GM23338 (cell line): ENCODE results near the gene HMGXB3. TPM values are rescaled to one million over a fixed set of nuclear protein-coding genes. Genes with fewer than 3 reads are reported as not detected.

Experiments used
- ATAC-seq: fragments of 200-7000 bp; cut with Tn5 transposase; 3 replicates; pipeline ENCODE4 v1.9.1; 2020
- DNase-seq: peaks from one replicate; pipeline ENCODE4 v3.0.0-alpha.2; 2015; ENCODE audit warnings: low spot score
- H2AFZ ChIP-seq: fragments of 200-600 bp; sonication (generic); 2 replicates; pipeline ENCODE4 v1.8.0; 2016; ENCODE audit warnings: antibody characterized with exemption, mild to moderate bottlenecking, moderate library complexity
- H3F3A ChIP-seq: fragments of 200-600 bp; sonication (generic); replicated peaks from 2 replicates; pipeline ENCODE4 v1.8.0; 2017; ENCODE audit warnings: antibody characterized with exemption, mixed run types, low read depth
- H3K27ac ChIP-seq: fragments of 200-600 bp; sonication (generic); 2 replicates; pipeline ENCODE4 v1.6.1; 2016; ENCODE audit warnings: low read depth
- H3K27me3 ChIP-seq: fragments of 200-600 bp; sonication (generic); 2 replicates; pipeline ENCODE4 v1.8.0; 2016; ENCODE audit warnings: mild to moderate bottlenecking, mixed run types, moderate library complexity; ENCODE audit not compliant: insufficient read depth
- H3K36me3 ChIP-seq: fragments of 200-600 bp; sonication (generic); 2 replicates; pipeline ENCODE4 v1.8.0; 2016; ENCODE audit warnings: mild to moderate bottlenecking; ENCODE audit not compliant: insufficient read depth
- H3K4me1 ChIP-seq: fragments of 200-600 bp; sonication (generic); 2 replicates; pipeline ENCODE4 v1.8.0; 2016; ENCODE audit warnings: mild to moderate bottlenecking, moderate library complexity; ENCODE audit not compliant: insufficient read depth
- H3K4me2 ChIP-seq: fragments of 200-600 bp; sonication (generic); 2 replicates; pipeline ENCODE4 v1.7.1; 2017; ENCODE audit warnings: mixed run types
- H3K4me3 ChIP-seq: fragments of 200-600 bp; sonication (generic); 2 replicates; pipeline ENCODE4 v1.6.1; 2016; ENCODE audit warnings: mixed run types
- H3K79me2 ChIP-seq: fragments of 200-600 bp; sonication (generic); replicated peaks from 2 replicates; pipeline ENCODE4 v1.8.0; 2017; ENCODE audit warnings: mild to moderate bottlenecking; ENCODE audit not compliant: insufficient read depth
- H3K9me2 ChIP-seq: fragments of 200-600 bp; sonication (generic); 2 replicates; pipeline ENCODE4 v1.8.0; 2017; ENCODE audit not compliant: insufficient read depth
- H4K20me1 ChIP-seq: fragments of 200-600 bp; sonication (generic); replicated peaks from 2 replicates; pipeline ENCODE4 v1.8.0; 2017; ENCODE audit warnings: mild to moderate bottlenecking; ENCODE audit not compliant: insufficient read depth
- H3K27ac Mint-ChIP-seq: 2 replicates; pipeline ENCODE4 v1.8.0; 2020; ENCODE audit warnings: inconsistent platforms, mild to moderate bottlenecking, moderate library complexity, mixed read lengths
- H3K27me3 Mint-ChIP-seq: 3 replicates; pipeline ENCODE4 v1.8.0; 2022; ENCODE audit warnings: low read depth, mild to moderate bottlenecking, moderate library complexity, mixed read lengths, inconsistent platforms; ENCODE audit not compliant: insufficient read depth, poor library complexity
- H3K36me3 Mint-ChIP-seq: 3 replicates; pipeline ENCODE4 v1.8.0; 2021; ENCODE audit warnings: low read depth, mild to moderate bottlenecking, inconsistent platforms, moderate library complexity, mixed read lengths
- H3K4me1 Mint-ChIP-seq: 3 replicates; pipeline ENCODE4 v1.8.0; 2020; ENCODE audit warnings: mild to moderate bottlenecking, inconsistent platforms, mixed read lengths
- H3K4me3 Mint-ChIP-seq: 3 replicates; pipeline ENCODE4 v1.8.0; 2021; ENCODE audit warnings: moderate library complexity, mild to moderate bottlenecking, inconsistent platforms, mixed read lengths
- H3K9me3 Mint-ChIP-seq: 3 replicates; pipeline ENCODE4 v1.8.0; 2020; ENCODE audit warnings: moderate library complexity, mild to moderate bottlenecking, inconsistent platforms, mixed read lengths
- ETS1 ChIP-seq: IDR thresholded peaks from 2 replicates; pipeline ENCODE4 v1.6.1; 2016; ENCODE audit warnings: antibody characterized with exemption
- NANOG ChIP-seq: IDR thresholded peaks from 2 replicates; pipeline ENCODE4 v1.6.1; 2016; ENCODE audit warnings: antibody characterized with exemption, borderline replicate concordance
- REST ChIP-seq: IDR thresholded peaks from one replicate; pipeline ENCODE4 v1.6.1; 2018; ENCODE audit warnings: antibody characterized with exemption; ENCODE audit not compliant: unreplicated experiment
- ZNF114 ChIP-seq: fragments of 250-450 bp; sonication (Bioruptor Pico); IDR thresholded peaks from 2 replicates; pipeline ENCODE4 v1.5.0; 2020; ENCODE audit warnings: mild to moderate bottlenecking, moderate library complexity
- ZNF462 ChIP-seq: fragments of 250-450 bp; sonication (Bioruptor Pico); IDR thresholded peaks from 2 replicates; pipeline ENCODE4 v1.5.0; 2020; ENCODE audit warnings: mild to moderate bottlenecking, moderate library complexity
- polyA plus RNA-seq: library from polyadenylated mRNA; unstranded; fragments of >200 nt; fragmentation: Nextera tagmentation; extraction: Ambion mirVana; gene quantifications from 2 replicates; pipeline ENCODE4 v1.2.1, GENCODE V29; 2016
- total RNA-seq: library from RNA; depleted of rRNA; stranded (reverse); fragments of >200 nt; shearing (Covaris generic); gene quantifications from 2 replicates; pipeline ENCODE4 v1.2.3, GENCODE V29; 2014

The HMGXB3 gene
- total and polyA plus RNA-seq, 2 experiments from 2014 or later = 9.4 to 37.9 TPM

GRCh38 chr5:149969181-149969930 lies 31.2 kb upstream of the HMGXB3 start:
- no peak for TF ChIP-seq ZNF462 (CRISPR knock-in tag)
- TF ChIP-seq NANOG = no peak
- no peak for TF ChIP-seq ZNF114 (CRISPR knock-in tag)
- TF ChIP-seq ETS1 = no peak
- no peak for TF ChIP-seq REST
- H3K4me3 Mint-ChIP-seq = no peak overlapping the region

More at GRCh38 chr5:149969181-149969930, 31.2 kb upstream of the HMGXB3 start:
- H4K20me1 ChIP-seq = no peaks in the 10 kb centered on the region
- H3K9me2 ChIP-seq = no peaks in the 10 kb centered on the region
- Mint-ChIP-seq H3K4me1 (no peaks in the 10 kb centered on the region), H3K36me3 (no peaks in the 10 kb centered on the region), H3K27me3 (no peaks in the 10 kb centered on the region), H3K27ac (no peak overlapping the region), H3K9me3 (no peaks in the 10 kb centered on the region; the same call in 2 of the 3 replicates)
- no peaks in the 10 kb centered on the region for H3K4me1 ChIP-seq
- no peak overlapping the region for H3K27ac ChIP-seq
- H3K4me3 ChIP-seq = no peak overlapping the region
- no peaks in the 10 kb centered on the region for H3F3A ChIP-seq
- no peaks in the 10 kb centered on the region for H3K27me3 ChIP-seq
- DNase-seq (no peak), ATAC-seq (no peak)
- no peaks in the 10 kb centered on the region; the same call in 1 of the 2 replicates for H3K36me3 ChIP-seq
- H3K4me2 ChIP-seq = no peak overlapping the region
- H2AFZ ChIP-seq = no peak overlapping the region
- H3K79me2 ChIP-seq = no peaks in the 10 kb centered on the region
